Gastrocnemius medialis (tissue), 4 donors: Measurements from ENCODE around the gene COL4A5.

Experiments used
- POLR2A ChIP-seq, 2 donors: fragments of 450-650 bp; IDR thresholded peaks; one replicate each; pipeline ENCODE4 v1.6.1; 2017; ENCODE audit warnings: antibody characterized with exemption in 2 of 2, mild to moderate bottlenecking in 2 of 2, moderate library complexity in 2 of 2
- TF ChIP-seq, protein P1 (sequence below), 5 experiments: fragments of 450-650 bp in 3 of 5; fragments of 200-600 bp in 2 of 5; sonication (generic) in 2 of 5; IDR thresholded peaks in 4 of 5; conservative IDR thresholded peaks in 1 of 5; 1 replicate in 4 of 5; 2 replicates in 1 of 5; pipeline ENCODE4 v1.5.1; 2016 to 2019; ENCODE audit warnings: antibody characterized with exemption in 5 of 5, mild to moderate bottlenecking in 3 of 5, moderate library complexity in 3 of 5

DNA sequence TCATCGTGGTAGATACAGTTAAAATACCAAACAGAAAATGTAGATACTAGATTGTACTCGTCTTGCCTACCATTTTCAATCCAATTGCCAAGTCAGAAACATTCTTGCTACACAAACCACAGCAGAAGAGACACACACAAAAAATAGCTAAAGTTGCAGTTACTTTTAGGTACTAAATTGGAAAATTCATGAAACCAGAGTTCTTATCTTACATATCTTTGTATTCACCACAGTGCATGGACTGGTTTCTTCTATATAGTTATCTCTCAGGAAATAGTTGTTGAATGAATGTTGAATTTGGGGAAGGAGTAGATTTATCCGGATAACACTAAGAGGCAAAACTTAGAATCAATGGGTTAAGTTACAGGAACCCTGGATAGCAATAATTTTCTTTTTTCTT lies 14.2 kb downstream of the COL4A5 start:
- TF ChIP-seq, protein P1, sequence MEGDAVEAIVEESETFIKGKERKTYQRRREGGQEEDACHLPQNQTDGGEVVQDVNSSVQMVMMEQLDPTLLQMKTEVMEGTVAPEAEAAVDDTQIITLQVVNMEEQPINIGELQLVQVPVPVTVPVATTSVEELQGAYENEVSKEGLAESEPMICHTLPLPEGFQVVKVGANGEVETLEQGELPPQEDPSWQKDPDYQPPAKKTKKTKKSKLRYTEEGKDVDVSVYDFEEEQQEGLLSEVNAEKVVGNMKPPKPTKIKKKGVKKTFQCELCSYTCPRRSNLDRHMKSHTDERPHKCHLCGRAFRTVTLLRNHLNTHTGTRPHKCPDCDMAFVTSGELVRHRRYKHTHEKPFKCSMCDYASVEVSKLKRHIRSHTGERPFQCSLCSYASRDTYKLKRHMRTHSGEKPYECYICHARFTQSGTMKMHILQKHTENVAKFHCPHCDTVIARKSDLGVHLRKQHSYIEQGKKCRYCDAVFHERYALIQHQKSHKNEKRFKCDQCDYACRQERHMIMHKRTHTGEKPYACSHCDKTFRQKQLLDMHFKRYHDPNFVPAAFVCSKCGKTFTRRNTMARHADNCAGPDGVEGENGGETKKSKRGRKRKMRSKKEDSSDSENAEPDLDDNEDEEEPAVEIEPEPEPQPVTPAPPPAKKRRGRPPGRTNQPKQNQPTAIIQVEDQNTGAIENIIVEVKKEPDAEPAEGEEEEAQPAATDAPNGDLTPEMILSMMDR (IDR thresholded peaks at IDR 0.05 in 4 of 5, conservative IDR thresholded peaks at IDR 0.05 in 1 of 5), result no peak
- TF ChIP-seq POLR2A (IDR thresholded peaks at IDR 0.05), result no peak
